ENCODE measurements around the gene AFF3. TPM values are rescaled to one million over a fixed set of nuclear protein-coding genes. Genes with fewer than 3 reads are reported as not detected.

Gene AFF3
- total RNA-seq, 2 donors from 2014 or later = 4.7 to 10.6 TPM

- ATAC-seq (no peak), DNase-seq (no peak)
- intact Hi-C loops (cut with DNase I, micrococcal nuclease) = no loop called here
These were observed 108.4 kb downstream of the AFF3 start for GRCh38 chr2:100033976-100034375.

- no peak for DNase-seq
- intact Hi-C loops (cut with DNase I, micrococcal nuclease) = no loop called here
- ATAC-seq = no peak
These were observed 110.8 kb downstream of the AFF3 start for GRCh38 chr2:100031604-100032003.

GRCh38 chr2:100029460-100029859 is 112.9 kb downstream of the AFF3 start:
- DNase-seq (no peak), ATAC-seq (no peak)
- intact Hi-C loops (cut with DNase I, micrococcal nuclease) = no loop called here

GRCh38 chr2:100021791-100022340 is 120.5 kb downstream of the AFF3 start:
- intact Hi-C loops (cut with DNase I, micrococcal nuclease) = no loop called here
- ATAC-seq (no peak), DNase-seq (no peak)

GRCh38 chr2:100019499-100019898 is 122.9 kb downstream of the AFF3 start:
- ATAC-seq (no peak), DNase-seq (no peak)
- intact Hi-C loops (cut with DNase I, micrococcal nuclease) = no loop called here

- intact Hi-C loops (cut with DNase I, micrococcal nuclease) = no loop called here
- ATAC-seq (peak; percentile 74), DNase-seq (no peak)
These were observed 123.8 kb downstream of the AFF3 start for GRCh38 chr2:100018341-100019193.

GRCh38 chr2:100017633-100018032 is 124.8 kb downstream of the AFF3 start:
- DNase-seq (no peak), ATAC-seq (no peak)
- intact Hi-C loops (cut with DNase I, micrococcal nuclease) = no loop called here

- intact Hi-C loops (cut with DNase I, micrococcal nuclease) = no loop called here
- ATAC-seq = no peak
- DNase-seq = no peak
These were observed 125.6 kb downstream of the AFF3 start for GRCh38 chr2:100016756-100017155.

- intact Hi-C loops (cut with DNase I, micrococcal nuclease) = no loop called here
- DNase-seq = no peak
- no peak for ATAC-seq
These were observed 126.5 kb downstream of the AFF3 start for GRCh38 chr2:100015849-100016248.

- no peak for DNase-seq
- intact Hi-C loops (cut with DNase I, micrococcal nuclease) = no loop called here
- ATAC-seq = no peak
These were observed 128.3 kb downstream of the AFF3 start for GRCh38 chr2:100013892-100014677.

- DNase-seq (no peak), ATAC-seq (no peak)
- intact Hi-C loops (cut with DNase I, micrococcal nuclease) = no loop called here
These were observed 129.8 kb downstream of the AFF3 start for GRCh38 chr2:100012561-100012960.

- no peak for ATAC-seq
- intact Hi-C loops (cut with DNase I, micrococcal nuclease) = no loop called here
- no peak for DNase-seq
These were observed 131.1 kb downstream of the AFF3 start for GRCh38 chr2:100011272-100011731.

- no peak for DNase-seq
These were observed 131.8 kb downstream of the AFF3 start for GRCh38 chr2:100010606-100011005.

GRCh38 chr2:100009743-100010142 is 132.6 kb downstream of the AFF3 start:
- intact Hi-C loops (cut with DNase I, micrococcal nuclease) = no loop called here
- DNase-seq (no peak), ATAC-seq (no peak)

More at GRCh38 chr2:100010606-100011005, 131.8 kb downstream of the AFF3 start:
- ATAC-seq = no peak
- intact Hi-C loops (cut with DNase I, micrococcal nuclease) = no loop called here

- ATAC-seq (peak; percentile 69), DNase-seq (no peak)
- intact Hi-C loops (cut with DNase I, micrococcal nuclease) = no loop called here
These were observed 133.4 kb downstream of the AFF3 start for GRCh38 chr2:100008956-100009355.

- intact Hi-C loops (cut with DNase I, micrococcal nuclease) = no loop called here
- DNase-seq (no peak), ATAC-seq (no peak)
These were observed 135.9 kb downstream of the AFF3 start for GRCh38 chr2:100006516-100006915.

- DNase-seq = no peak
- no peak for ATAC-seq
- intact Hi-C loops (cut with DNase I, micrococcal nuclease) = no loop called here
These were observed 137.4 kb downstream of the AFF3 start for GRCh38 chr2:100004959-100005387.

GRCh38 chr2:100004348-100004884 is 138.0 kb downstream of the AFF3 start:
- ATAC-seq = no peak
- DNase-seq = no peak
- intact Hi-C loops (cut with DNase I, micrococcal nuclease) = no loop called here

- intact Hi-C loops (cut with DNase I, micrococcal nuclease) = no loop called here
- no peak for ATAC-seq
These were observed 140.3 kb downstream of the AFF3 start for GRCh38 chr2:100002059-100002458.

More at GRCh38 chr2:100002059-100002458, 140.3 kb downstream of the AFF3 start:
- no peak for DNase-seq

Measured in left colon (tissue), 2 donors.